Astrocyte (in vitro differentiated cells and primary cell): Measurements from ENCODE around the gene TARP.

ENCODE experiments used
- EZH2 ChIP-seq: IDR thresholded peaks from 2 replicates; pipeline ENCODE4 v1.6.1; 2012; ENCODE audit warnings: mild to moderate bottlenecking, low read length, inconsistent platforms; ENCODE audit not compliant: insufficient read depth
- TF ChIP-seq, protein P1 (sequence below): IDR thresholded peaks from 2 replicates; pipeline ENCODE4 v1.5.1; 2011; ENCODE audit warnings: low read depth, mild to moderate bottlenecking, inconsistent platforms, low read length, moderate library complexity; ENCODE audit not compliant: insufficient read depth

DNA sequence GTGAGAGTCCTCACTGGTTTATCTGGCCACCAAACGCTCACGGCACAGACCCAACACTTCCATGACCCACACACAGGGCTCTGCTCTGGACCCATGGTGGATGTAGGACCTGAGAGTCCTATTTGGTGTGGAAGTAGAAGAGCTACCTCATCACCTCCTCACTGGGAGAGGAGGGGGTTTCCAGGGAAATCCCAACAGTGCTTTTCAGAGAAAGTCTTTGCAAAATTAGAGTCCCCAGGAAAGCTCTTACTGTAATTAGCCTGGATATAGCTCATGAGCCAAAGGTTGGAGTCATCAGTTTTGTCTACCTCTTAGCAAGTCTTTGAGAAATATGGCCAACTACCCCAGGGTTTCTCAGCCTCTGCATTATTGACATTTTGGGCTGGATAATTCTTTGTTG is 34.7 kb upstream of the TARP start:
- TF ChIP-seq, protein P1, sequence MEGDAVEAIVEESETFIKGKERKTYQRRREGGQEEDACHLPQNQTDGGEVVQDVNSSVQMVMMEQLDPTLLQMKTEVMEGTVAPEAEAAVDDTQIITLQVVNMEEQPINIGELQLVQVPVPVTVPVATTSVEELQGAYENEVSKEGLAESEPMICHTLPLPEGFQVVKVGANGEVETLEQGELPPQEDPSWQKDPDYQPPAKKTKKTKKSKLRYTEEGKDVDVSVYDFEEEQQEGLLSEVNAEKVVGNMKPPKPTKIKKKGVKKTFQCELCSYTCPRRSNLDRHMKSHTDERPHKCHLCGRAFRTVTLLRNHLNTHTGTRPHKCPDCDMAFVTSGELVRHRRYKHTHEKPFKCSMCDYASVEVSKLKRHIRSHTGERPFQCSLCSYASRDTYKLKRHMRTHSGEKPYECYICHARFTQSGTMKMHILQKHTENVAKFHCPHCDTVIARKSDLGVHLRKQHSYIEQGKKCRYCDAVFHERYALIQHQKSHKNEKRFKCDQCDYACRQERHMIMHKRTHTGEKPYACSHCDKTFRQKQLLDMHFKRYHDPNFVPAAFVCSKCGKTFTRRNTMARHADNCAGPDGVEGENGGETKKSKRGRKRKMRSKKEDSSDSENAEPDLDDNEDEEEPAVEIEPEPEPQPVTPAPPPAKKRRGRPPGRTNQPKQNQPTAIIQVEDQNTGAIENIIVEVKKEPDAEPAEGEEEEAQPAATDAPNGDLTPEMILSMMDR, result no peak
- no peak for TF ChIP-seq EZH2
